RWPE2 (cell line): ENCODE results near the gene DGLUCY.
A peak's percentile ranks its signal among the peaks of the same experiment; 100 is the strongest.

Source experiments
- ATAC-seq: fragments of 200-7000 bp; cut with Tn5 transposase; 3 replicates; pipeline ENCODE4 v1.9.1; 2021; ENCODE audit warnings: low read depth
- DNase-seq: peaks from one replicate; pipeline ENCODE4 v3.0.0-alpha.2; 2020; ENCODE audit warnings: low spot score
- H3K27ac ChIP-seq: fragments of 450-650 bp; 2 replicates; pipeline ENCODE4 v1.5.1; 2017; ENCODE audit warnings: mild to moderate bottlenecking; ENCODE audit not compliant: poor library complexity, severe bottlenecking
- H3K27me3 ChIP-seq: fragments of 250-450 bp; sonication (Bioruptor Pico); 2 replicates; pipeline ENCODE4 v1.5.1; 2021; ENCODE audit warnings: mild to moderate bottlenecking, moderate library complexity; ENCODE audit not compliant: insufficient read depth, poor library complexity, severe bottlenecking
- H3K36me3 ChIP-seq: fragments of 250-450 bp; sonication (Bioruptor Pico); 2 replicates; pipeline ENCODE4 v1.5.1; 2020; ENCODE audit warnings: low read depth, mild to moderate bottlenecking, moderate library complexity
- H3K4me1 ChIP-seq: fragments of 250-450 bp; sonication (Bioruptor Pico); 2 replicates; pipeline ENCODE4 v1.5.1; 2021; ENCODE audit warnings: mild to moderate bottlenecking, moderate library complexity; ENCODE audit not compliant: insufficient read depth, poor library complexity, severe bottlenecking
- H3K4me3 ChIP-seq: fragments of 250-450 bp; sonication (Bioruptor Pico); 2 replicates; pipeline ENCODE4 v1.5.1; 2021; ENCODE audit warnings: mild to moderate bottlenecking, moderate library complexity; ENCODE audit not compliant: severe bottlenecking
- H3K9me3 ChIP-seq: fragments of 250-450 bp; sonication (Bioruptor Pico); 2 replicates; pipeline ENCODE4 v1.5.1; 2021; ENCODE audit warnings: mild to moderate bottlenecking, moderate library complexity; ENCODE audit not compliant: severe bottlenecking
- CTCF ChIP-seq: fragments of 450-650 bp; IDR thresholded peaks from one replicate; pipeline ENCODE4 v1.5.1; 2017; ENCODE audit warnings: mild to moderate bottlenecking, moderate library complexity; ENCODE audit not compliant: poor library complexity, severe bottlenecking

The DGLUCY gene

GRCh38 chr14:91232603-91233002 lies 118.7 kb downstream of the DGLUCY start:
- peaks cover 9% of the 10 kb centered on the region for H3K4me1 ChIP-seq
- ATAC-seq: no peak
- no peaks in the 10 kb centered on the region for H3K27me3 ChIP-seq
- H3K27ac ChIP-seq: no peak overlapping the region
- H3K4me3 ChIP-seq: no peak overlapping the region
- DNase-seq: no peak
- no peaks in the 10 kb centered on the region for H3K9me3 ChIP-seq
- H3K36me3 ChIP-seq: no peaks in the 10 kb centered on the region
- no peak for TF ChIP-seq CTCF

GRCh38 chr14:91233936-91234790 lies 120.3 kb downstream of the DGLUCY start:
- ATAC-seq: no peak
- Histone ChIP-seq H3K4me3 (no peak overlapping the region), H3K36me3 (no peaks in the 10 kb centered on the region), H3K27me3 (no peaks in the 10 kb centered on the region), H3K4me1 (no peaks in the 10 kb centered on the region), H3K9me3 (no peaks in the 10 kb centered on the region), H3K27ac (no peak overlapping the region)
- no peak for TF ChIP-seq CTCF
- no peak for DNase-seq

- no peaks in the 10 kb centered on the region for H3K4me1 ChIP-seq
- H3K27ac ChIP-seq: no peak overlapping the region
- no peak for TF ChIP-seq CTCF
- ATAC-seq (no peak), DNase-seq (no peak)
- H3K36me3 ChIP-seq: no peaks in the 10 kb centered on the region
- H3K27me3 ChIP-seq: no peaks in the 10 kb centered on the region
- peaks cover 2% of the 10 kb centered on the region for H3K9me3 ChIP-seq
- no peak overlapping the region for H3K4me3 ChIP-seq
Observed at GRCh38 chr14:91234791-91235114, 120.9 kb downstream of the DGLUCY start.

GRCh38 chr14:91235841-91236240 lies 122.0 kb downstream of the DGLUCY start:
- H3K27ac ChIP-seq: no peak overlapping the region
- no peak overlapping the region for H3K4me3 ChIP-seq
- no peak for TF ChIP-seq CTCF
- no peaks in the 10 kb centered on the region for H3K4me1 ChIP-seq
- DNase-seq: no peak
- H3K36me3 ChIP-seq: no peaks in the 10 kb centered on the region
- no peak for ATAC-seq
- peaks cover 2% of the 10 kb centered on the region for H3K9me3 ChIP-seq
- H3K27me3 ChIP-seq: no peaks in the 10 kb centered on the region

- ATAC-seq: peak; percentile 63; the same call in 2 of the 3 replicates
- TF ChIP-seq CTCF: no peak
- no peaks in the 10 kb centered on the region for H3K36me3 ChIP-seq
- H3K27me3 ChIP-seq: no peaks in the 10 kb centered on the region
- no peak overlapping the region for H3K4me3 ChIP-seq
- no peak overlapping the region for H3K27ac ChIP-seq
- no peak for DNase-seq
- peaks cover 2% of the 10 kb centered on the region for H3K9me3 ChIP-seq
- H3K4me1 ChIP-seq: no peaks in the 10 kb centered on the region
Observed at GRCh38 chr14:91237219-91237618, 123.3 kb downstream of the DGLUCY start.
